Kidney (tissue), 14 donors: ENCODE results near the gene ARFGEF3. TPM values are rescaled to one million over a fixed set of nuclear protein-coding genes. Genes with fewer than 3 reads are reported as not detected.
"Not testable (repeated sequence)": the region's sequence is repeated elsewhere in the genome, so short reads cannot be mapped to it uniquely, and the experiment has no call there.

Source experiments
- DNase-seq, 5 donors: peaks; one replicate each; pipeline ENCODE4 v3.0.0-alpha.2; 2013 to 2020
- FAIRE-seq: peaks from 2 replicates; lab custom pipeline; 2012; peaks lifted over from hg19 to GRCh38; lab: Jason Lieb, UNC
- H3K27ac ChIP-seq, 2 donors: one replicate each; pipeline ENCODE4 v1.7.0; 2013; ENCODE audit warnings: low read depth in 2 of 2, low read length in 2 of 2, inconsistent platforms in 1 of 2
- H3K27me3 ChIP-seq: one replicate; pipeline ENCODE4 v1.7.1; 2013; ENCODE audit warnings: low read length, inconsistent platforms; ENCODE audit not compliant: control insufficient read depth, insufficient read depth
- H3K36me3 ChIP-seq, 3 donors: one replicate each; pipeline versions ENCODE4 v1.7.0 to v1.7.1; 2013; ENCODE audit warnings: low read length in 3 of 3, control low read depth in 1 of 3, inconsistent platforms in 1 of 3; ENCODE audit not compliant: insufficient read depth in 3 of 3, control insufficient read depth in 2 of 3
- H3K4me1 ChIP-seq, 3 donors: one replicate each; pipeline versions ENCODE4 v1.7.0 to v1.7.1; 2013; ENCODE audit warnings: low read length in 3 of 3, inconsistent platforms in 1 of 3, low read depth in 1 of 3; ENCODE audit not compliant: control insufficient read depth in 2 of 3, insufficient read depth in 2 of 3
- H3K4me3 ChIP-seq, 3 donors: one replicate each; pipeline versions ENCODE4 v1.7.0 to v1.8.1; 2013; ENCODE audit warnings: low read length in 3 of 3, control low read depth in 1 of 3, inconsistent platforms in 1 of 3
- H3K9ac ChIP-seq, 3 donors: one replicate each; pipeline versions ENCODE4 v1.7.0 to v1.7.1; 2013; ENCODE audit warnings: low read length in 3 of 3, control low read depth in 1 of 3, inconsistent platforms in 1 of 3
- H3K9me3 ChIP-seq, 3 donors: one replicate each; pipeline versions ENCODE4 v1.7.0 to v1.7.1; 2013; ENCODE audit warnings: low read length in 3 of 3, control low read depth in 1 of 3, inconsistent platforms in 1 of 3; ENCODE audit not compliant: control insufficient read depth in 2 of 3, insufficient read depth in 1 of 3
- intact Hi-C: fragments of 100-400 bp; cut with DNase I; formaldehyde crosslinking; loops from one replicate; pipeline ENCODE4 v1.11.1; 2022
- polyA plus RNA-seq: library from polyadenylated mRNA; stranded (reverse); fragments of 350-450 nt; fragmentation: Illumina TruSeq; extraction: RNeasy Lipid Tissue Mini Kit (QIAGEN cat#74804); gene quantifications from one replicate; pipeline ENCODE4 v1.2.3, GENCODE V29; 2014; ENCODE audit warnings: low read depth, low replicate concordance; ENCODE audit not compliant: insufficient read depth
- total RNA-seq: library from RNA; stranded (reverse); fragmentation: NEBNext Ultra II Directional; extraction: Animal tissue kit (Norgen Biotek cat#: 25700); gene quantifications from one replicate; pipeline ENCODE4 v1.2.1, GENCODE V29; 2021
- TF ChIP-seq, protein P1 (sequence below): IDR thresholded peaks from 3 replicates; pipeline ENCODE4 v1.5.1; 2012; ENCODE audit warnings: mild to moderate bottlenecking, moderate library complexity, borderline replicate concordance; ENCODE audit not compliant: insufficient read depth; ENCODE audit errors: extremely low read depth
- donor health status: control.
- donor health status: control.
- donor health status: control.
- donor health status: control.
- donor health status: control.
- donor health status: DM: yes; HTN: yes; CAD: no.
- donor health status: Normal renal cell carcinoma (clear cell type).

The ARFGEF3 gene
- total and polyA plus RNA-seq, 2 donors from 2014 or later = 1.2 to 7.8 TPM

DNA sequence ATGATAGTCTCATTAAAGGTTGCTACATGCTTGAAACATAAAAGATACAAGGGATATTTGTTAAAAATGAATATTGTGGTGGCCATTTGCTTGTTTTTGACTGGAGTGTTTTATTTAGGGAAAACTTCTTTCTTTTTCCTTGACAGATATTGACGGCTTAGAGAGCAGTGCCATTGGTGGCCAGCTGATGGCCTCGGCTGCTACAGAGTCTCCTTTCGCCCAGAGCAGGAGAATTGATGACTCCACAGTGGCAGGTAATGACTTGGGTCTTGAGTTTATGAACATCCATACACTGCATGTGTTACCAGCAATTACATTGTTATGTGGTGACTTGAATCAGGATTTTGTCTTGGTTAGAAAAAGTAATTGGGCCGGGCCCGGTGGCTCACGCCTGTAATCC, 124.1 kb downstream of the ARFGEF3 start:
- Histone ChIP-seq H3K9ac (no peak overlapping the region), H3K4me1 (no peaks in the 10 kb centered on the region), H3K27ac (no peak overlapping the region), H3K36me3 (no peaks in the 10 kb centered on the region), H3K4me3 (no peak overlapping the region), H3K27me3 (no peaks in the 10 kb centered on the region), H3K9me3 (no peaks in the 10 kb centered on the region)
- intact Hi-C loops = no loop called here
- no peak for DNase-seq
- TF ChIP-seq, protein P1, sequence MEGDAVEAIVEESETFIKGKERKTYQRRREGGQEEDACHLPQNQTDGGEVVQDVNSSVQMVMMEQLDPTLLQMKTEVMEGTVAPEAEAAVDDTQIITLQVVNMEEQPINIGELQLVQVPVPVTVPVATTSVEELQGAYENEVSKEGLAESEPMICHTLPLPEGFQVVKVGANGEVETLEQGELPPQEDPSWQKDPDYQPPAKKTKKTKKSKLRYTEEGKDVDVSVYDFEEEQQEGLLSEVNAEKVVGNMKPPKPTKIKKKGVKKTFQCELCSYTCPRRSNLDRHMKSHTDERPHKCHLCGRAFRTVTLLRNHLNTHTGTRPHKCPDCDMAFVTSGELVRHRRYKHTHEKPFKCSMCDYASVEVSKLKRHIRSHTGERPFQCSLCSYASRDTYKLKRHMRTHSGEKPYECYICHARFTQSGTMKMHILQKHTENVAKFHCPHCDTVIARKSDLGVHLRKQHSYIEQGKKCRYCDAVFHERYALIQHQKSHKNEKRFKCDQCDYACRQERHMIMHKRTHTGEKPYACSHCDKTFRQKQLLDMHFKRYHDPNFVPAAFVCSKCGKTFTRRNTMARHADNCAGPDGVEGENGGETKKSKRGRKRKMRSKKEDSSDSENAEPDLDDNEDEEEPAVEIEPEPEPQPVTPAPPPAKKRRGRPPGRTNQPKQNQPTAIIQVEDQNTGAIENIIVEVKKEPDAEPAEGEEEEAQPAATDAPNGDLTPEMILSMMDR = no peak
- no peak for FAIRE-seq

- intact Hi-C loops = no loop called here
- Histone ChIP-seq H3K9me3 (no peaks in the 10 kb centered on the region), H3K4me3 (no peak overlapping the region), H3K4me1 (no peaks in the 10 kb centered on the region), H3K36me3 (no peaks in the 10 kb centered on the region), H3K27me3 (no peaks in the 10 kb centered on the region), H3K27ac (no peak overlapping the region), H3K9ac (no peak overlapping the region)
- TF ChIP-seq, protein P1 = no peak
- FAIRE-seq = no peak
- no peak for DNase-seq
These were observed 125.0 kb downstream of the ARFGEF3 start for GRCh38 chr6:138286698-138287097.

GRCh38 chr6:138287144-138287955, 125.6 kb downstream of the ARFGEF3 start:
- TF ChIP-seq, protein P1 = peak; percentile 57
- Histone ChIP-seq H3K36me3 (no peaks in the 10 kb centered on the region), H3K9me3 (no peaks in the 10 kb centered on the region), H3K27ac (no peak overlapping the region), H3K4me3 (no peak overlapping the region), H3K27me3 (no peaks in the 10 kb centered on the region), H3K4me1 (no peaks in the 10 kb centered on the region), H3K9ac (no peak overlapping the region)
- no peak for FAIRE-seq
- DNase-seq = peak in 4 of 5 donors; percentile 32 to 56 (median 45)
- intact Hi-C loops = no loop called here

GRCh38 chr6:138288428-138289085, 126.8 kb downstream of the ARFGEF3 start:
- H3K9ac ChIP-seq, H3K4me3 ChIP-seq, H3K27me3 ChIP-seq, H3K9me3 ChIP-seq, intact Hi-C loops, H3K36me3 ChIP-seq, DNase-seq, H3K4me1 ChIP-seq, FAIRE-seq, H3K27ac ChIP-seq: not testable (repeated sequence)
